GM12875 (cell line): ENCODE measurements around the gene EML1.

Experiments used
- H3K4me3 ChIP-seq: one replicate; pipeline ENCODE4 v1.5.1; 2011; ENCODE audit warnings: low read depth, low read length, control low read depth
- TF ChIP-seq, protein P1 (sequence below): IDR thresholded peaks from 2 replicates; pipeline ENCODE4 v1.5.1; 2011; ENCODE audit warnings: low read depth, mild to moderate bottlenecking, control low read depth, inconsistent platforms, low read length, moderate library complexity, borderline replicate concordance; ENCODE audit not compliant: insufficient read depth

EML1 gene

GRCh38 chr14:99976021-99976420, 182.8 kb downstream of the EML1 start:
- H3K4me3 ChIP-seq: no peak overlapping the region
- TF ChIP-seq, protein P1, sequence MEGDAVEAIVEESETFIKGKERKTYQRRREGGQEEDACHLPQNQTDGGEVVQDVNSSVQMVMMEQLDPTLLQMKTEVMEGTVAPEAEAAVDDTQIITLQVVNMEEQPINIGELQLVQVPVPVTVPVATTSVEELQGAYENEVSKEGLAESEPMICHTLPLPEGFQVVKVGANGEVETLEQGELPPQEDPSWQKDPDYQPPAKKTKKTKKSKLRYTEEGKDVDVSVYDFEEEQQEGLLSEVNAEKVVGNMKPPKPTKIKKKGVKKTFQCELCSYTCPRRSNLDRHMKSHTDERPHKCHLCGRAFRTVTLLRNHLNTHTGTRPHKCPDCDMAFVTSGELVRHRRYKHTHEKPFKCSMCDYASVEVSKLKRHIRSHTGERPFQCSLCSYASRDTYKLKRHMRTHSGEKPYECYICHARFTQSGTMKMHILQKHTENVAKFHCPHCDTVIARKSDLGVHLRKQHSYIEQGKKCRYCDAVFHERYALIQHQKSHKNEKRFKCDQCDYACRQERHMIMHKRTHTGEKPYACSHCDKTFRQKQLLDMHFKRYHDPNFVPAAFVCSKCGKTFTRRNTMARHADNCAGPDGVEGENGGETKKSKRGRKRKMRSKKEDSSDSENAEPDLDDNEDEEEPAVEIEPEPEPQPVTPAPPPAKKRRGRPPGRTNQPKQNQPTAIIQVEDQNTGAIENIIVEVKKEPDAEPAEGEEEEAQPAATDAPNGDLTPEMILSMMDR: no peak

DNA sequence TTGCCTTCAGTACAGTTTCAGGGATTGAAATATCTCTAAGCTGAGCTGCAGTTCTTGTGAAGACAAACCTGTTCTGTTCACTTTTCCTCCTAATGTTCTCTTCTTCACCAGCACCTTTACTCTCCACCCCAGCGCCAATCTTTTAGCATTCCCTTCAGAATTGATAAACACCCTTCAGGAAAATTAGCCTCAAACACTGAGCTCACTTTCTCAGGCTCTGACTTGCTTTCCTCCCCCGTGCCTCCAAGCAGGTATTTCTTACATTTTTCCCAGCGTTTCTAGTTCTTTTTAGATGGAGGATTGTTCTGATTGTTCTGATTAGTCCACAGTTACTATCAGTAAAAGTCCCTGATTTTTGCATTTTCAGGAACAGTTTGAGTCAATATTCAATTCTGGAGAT, 183.5 kb downstream of the EML1 start:
- TF ChIP-seq, protein P1: no peak
- no peak overlapping the region for H3K4me3 ChIP-seq

GRCh38 chr14:99980299-99980698, 187.1 kb downstream of the EML1 start:
- no peak overlapping the region for H3K4me3 ChIP-seq
- TF ChIP-seq, protein P1: no peak

DNA sequence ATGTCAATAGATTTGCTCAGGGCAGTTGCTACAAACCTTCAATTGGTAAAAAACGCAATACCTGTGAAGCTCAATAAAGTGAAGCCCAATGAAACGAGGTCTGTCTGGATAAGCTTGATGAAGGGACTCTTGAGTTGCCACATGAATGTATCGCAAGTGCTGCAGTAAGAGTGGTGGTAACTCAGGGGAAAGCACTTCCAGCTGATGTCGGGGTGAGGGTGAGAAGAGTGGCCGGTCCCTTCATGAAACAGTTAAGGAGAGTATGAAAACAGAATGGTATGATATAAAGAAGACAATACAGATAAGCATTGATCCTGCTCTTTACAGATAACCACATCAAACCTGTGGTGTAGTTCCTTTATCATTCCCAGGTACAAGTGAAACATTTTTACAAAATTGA, 188.6 kb downstream of the EML1 start:
- no peak overlapping the region for H3K4me3 ChIP-seq
- TF ChIP-seq, protein P1: no peak

DNA sequence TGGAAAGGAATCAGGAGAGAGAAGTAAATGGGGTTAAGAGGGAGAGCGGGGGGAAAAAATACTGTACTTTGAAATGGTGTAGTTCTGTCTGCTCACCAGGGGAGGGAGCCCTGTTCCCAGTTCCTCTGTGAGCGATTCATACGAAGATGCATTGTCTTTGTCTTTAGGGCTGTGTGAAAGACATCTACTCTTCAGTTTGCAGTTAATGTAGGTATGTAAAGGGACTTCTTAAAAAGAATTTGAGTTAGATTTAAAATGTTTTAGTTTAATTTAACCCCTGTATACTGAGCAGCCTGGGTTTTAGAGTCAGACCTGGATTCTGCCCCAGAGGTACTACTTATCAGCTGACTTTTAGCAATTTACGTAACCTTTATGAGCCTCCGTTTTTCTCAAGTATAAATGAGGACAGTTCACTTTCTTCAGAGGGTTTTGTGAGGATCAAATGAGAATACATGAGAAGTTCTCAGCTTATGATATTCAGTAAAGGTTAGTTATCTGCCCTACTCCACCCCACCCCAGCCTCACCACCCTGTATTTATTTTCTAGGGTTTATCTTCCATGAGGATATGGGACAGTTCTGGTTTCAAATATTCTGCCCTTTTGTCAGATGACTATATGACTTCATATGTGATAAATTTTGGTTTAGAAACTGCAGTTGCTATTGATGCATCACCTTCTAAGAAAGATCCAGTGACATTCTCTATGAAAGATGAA, 189.5 kb downstream of the EML1 start:
- H3K4me3 ChIP-seq: no peak overlapping the region
- TF ChIP-seq, protein P1: peak; percentile 83

DNA sequence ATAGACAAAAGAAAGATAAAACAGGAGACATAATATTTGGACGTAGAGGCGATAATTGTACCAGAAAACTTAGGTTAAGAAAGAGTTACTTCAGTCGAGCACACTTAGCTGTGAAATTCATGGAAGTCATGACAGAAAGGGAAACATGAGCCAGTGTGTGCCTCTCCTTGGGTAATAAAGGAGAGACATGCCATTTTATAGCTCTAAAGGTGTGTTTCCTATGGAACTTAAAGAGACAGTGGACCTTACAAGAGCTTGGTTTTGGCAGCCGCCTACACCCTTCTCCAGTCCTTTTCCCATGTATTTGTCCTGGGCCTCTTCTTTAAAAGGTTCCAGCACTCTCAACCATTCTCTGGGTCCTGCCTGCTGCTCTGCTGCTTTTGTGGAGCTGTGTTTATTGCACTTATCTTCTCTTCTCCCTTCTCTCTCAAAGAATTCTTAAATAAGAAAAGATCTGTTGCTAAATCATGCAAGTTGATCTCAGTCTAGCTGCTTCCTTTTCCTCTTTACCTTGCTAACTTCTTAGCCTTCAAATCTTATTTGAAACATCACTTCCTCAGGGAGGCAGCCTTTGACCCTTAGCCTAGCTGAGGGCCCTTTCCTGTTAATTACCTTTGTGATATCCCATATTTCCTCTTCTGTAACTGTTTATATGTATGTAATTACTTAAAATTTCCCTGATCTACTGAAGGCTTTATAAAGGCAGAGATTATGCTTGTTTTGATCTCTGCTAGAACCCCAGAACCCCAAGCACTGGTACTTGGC, 190.2 kb downstream of the EML1 start:
- H3K4me3 ChIP-seq: no peak overlapping the region
- TF ChIP-seq, protein P1: no peak

GRCh38 chr14:99984036-99984435, 190.8 kb downstream of the EML1 start:
- H3K4me3 ChIP-seq: no peak overlapping the region
- TF ChIP-seq, protein P1: no peak
